Adrenal gland (tissue), 12 donors: ENCODE measurements around the gene PPP2R2D. TPM values are rescaled to one million over a fixed set of nuclear protein-coding genes. Genes with fewer than 3 reads are reported as not detected.
A peak's percentile ranks its signal among the peaks of the same experiment; 100 is the strongest.

Experiments used
- DNase-seq, 7 donors: peaks; one replicate each; pipeline ENCODE4 v3.0.0-alpha.2; 2019 to 2020
- H3K27ac ChIP-seq, 5 donors: fragments of 200-600 bp; sonication (generic) in 4 of 5; 1 replicate in 3 of 5; 2 replicates in 2 of 5; pipeline versions ENCODE4 v1.5.1 to v1.8.0; 2016 to 2020; ENCODE audit warnings: mild to moderate bottlenecking in 1 of 5
- H3K27me3 ChIP-seq: fragments of 200-600 bp; 2 replicates; pipeline ENCODE4 v1.8.0; 2021
- H3K36me3 ChIP-seq, 2 donors: fragments of 200-600 bp; replicated peaks in 1 of 2; 1 replicate in 1 of 2; 2 replicates in 1 of 2; pipeline versions ENCODE4 v1.5.1 to v1.8.0; 2018 to 2022
- H3K4me1 ChIP-seq, 2 donors: fragments of 200-600 bp; replicated peaks in 1 of 2; 1 replicate in 1 of 2; 2 replicates in 1 of 2; pipeline versions ENCODE4 v1.5.1 to v1.8.0; 2018 to 2021
- H3K4me3 ChIP-seq, 4 donors: fragments of 200-600 bp; sonication (generic) in 3 of 4; one replicate each; pipeline ENCODE4 v1.5.1; 2016 to 2018
- H3K9me3 ChIP-seq, 3 donors: fragments of 200-600 bp; sonication (generic) in 1 of 3; replicated peaks in 1 of 3; 1 replicate in 2 of 3; 2 replicates in 1 of 3; pipeline versions ENCODE4 v1.5.1 to v1.8.0; 2016 to 2021
- POLR2A ChIP-seq, 2 donors: fragments of 450-650 bp; IDR thresholded peaks; one replicate each; pipeline ENCODE4 v1.6.1; 2017; ENCODE audit warnings: antibody characterized with exemption in 2 of 2, mild to moderate bottlenecking in 2 of 2, moderate library complexity in 1 of 2
- WGBS, 4 donors: extraction: QIAGEN DNeasy Blood & Tissue Kit in 2 of 4; methylation state at CpG; one replicate each; pipeline versions ENCODE4 v1.1.5 to v1.1.7; 2013 to 2017; 5-methylcytosine and 5-hydroxymethylcytosine counted together
- intact Hi-C, 2 donors: fragments of 100-400 bp; cut with DNase I; formaldehyde crosslinking; loops; one replicate each; pipeline versions ENCODE4 v1.14.1 to v1.15.0; 2022 to 2023
- polyA plus RNA-seq, 3 donors: library from polyadenylated mRNA; stranded (reverse); fragments of 200-250 nt in 2 of 3; fragments of 350-450 nt in 1 of 3; fragmentation: Illumina TruSeq in 1 of 3; extraction: RNeasy Lipid Tissue Mini Kit (QIAGEN cat#74804) in 1 of 3; gene quantifications; one replicate each; pipeline ENCODE4 v1.2.3, GENCODE V29; 2013 to 2014
- total RNA-seq, 9 donors: library from RNA; depleted of rRNA in 4 of 9; stranded (reverse); fragments of >200 nt in 4 of 9; fragments of 120-200 nt in 1 of 9; fragmentation: NEBNext Ultra II Directional in 1 of 9; extraction: Animal tissue kit (Norgen Biotek cat#: 25700) in 1 of 9; gene quantifications; one replicate each; pipeline versions ENCODE4 v1.1.0 to v1.2.4, GENCODE V29; 2013 to 2023
- TF ChIP-seq, protein P1 (sequence below), 6 experiments: fragments of 450-650 bp in 4 of 6; fragments of 200-600 bp in 2 of 6; sonication (generic) in 1 of 6; IDR thresholded peaks; 1 replicate in 5 of 6; 2 replicates in 1 of 6; pipeline versions ENCODE4 v1.5.1 to v1.8.0; 2016 to 2021; ENCODE audit warnings: antibody characterized with exemption in 6 of 6, mild to moderate bottlenecking in 2 of 6, moderate library complexity in 1 of 6
- donor health status: healthy with polysubstance abuse.
- donor health status: Bipolar disorder and iron deficiency.
- donor health status: DM: yes; HTN: yes; CAD: no.
- donor health status: DM: no; HTN: no; CAD: no.
- donor health status: DM: no; HTN: no; CAD: no.
- donor health status: DM: yes; HTN: yes; CAD: no.

Gene PPP2R2D
- total and polyA plus RNA-seq, 12 donors, result 37.8 to 83.2 (median 58.9) TPM

DNA sequence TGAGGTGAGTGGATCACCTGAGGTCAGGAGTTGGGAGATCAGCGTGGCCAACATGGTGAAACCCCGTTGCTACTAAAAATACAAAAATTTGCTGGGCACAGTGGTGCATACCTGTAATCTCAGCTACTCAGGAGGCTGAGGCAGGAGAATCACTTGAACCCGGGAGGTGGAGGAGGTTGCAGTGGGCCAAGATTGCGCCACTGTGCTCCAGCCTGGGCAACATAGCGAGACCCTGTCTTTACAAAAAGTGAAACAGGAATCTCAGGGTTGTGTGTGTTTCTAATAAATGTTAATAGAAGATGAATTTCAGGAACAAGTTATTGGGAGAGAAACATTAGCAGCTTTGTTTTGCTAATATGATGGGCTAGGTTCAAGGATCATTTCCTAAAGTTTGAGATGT, 19.9 kb downstream of the PPP2R2D start:
- Histone ChIP-seq H3K27me3 (no peaks in the 10 kb centered on the region), H3K36me3 (no peaks in the 10 kb centered on the region), H3K4me1 (no peaks in the 10 kb centered on the region), H3K9me3 (no peaks in the 10 kb centered on the region), H3K27ac (no peak overlapping the region), H3K4me3 (no peak overlapping the region)
- no peak for TF ChIP-seq POLR2A (IDR thresholded peaks at IDR 0.05)
- TF ChIP-seq, protein P1, sequence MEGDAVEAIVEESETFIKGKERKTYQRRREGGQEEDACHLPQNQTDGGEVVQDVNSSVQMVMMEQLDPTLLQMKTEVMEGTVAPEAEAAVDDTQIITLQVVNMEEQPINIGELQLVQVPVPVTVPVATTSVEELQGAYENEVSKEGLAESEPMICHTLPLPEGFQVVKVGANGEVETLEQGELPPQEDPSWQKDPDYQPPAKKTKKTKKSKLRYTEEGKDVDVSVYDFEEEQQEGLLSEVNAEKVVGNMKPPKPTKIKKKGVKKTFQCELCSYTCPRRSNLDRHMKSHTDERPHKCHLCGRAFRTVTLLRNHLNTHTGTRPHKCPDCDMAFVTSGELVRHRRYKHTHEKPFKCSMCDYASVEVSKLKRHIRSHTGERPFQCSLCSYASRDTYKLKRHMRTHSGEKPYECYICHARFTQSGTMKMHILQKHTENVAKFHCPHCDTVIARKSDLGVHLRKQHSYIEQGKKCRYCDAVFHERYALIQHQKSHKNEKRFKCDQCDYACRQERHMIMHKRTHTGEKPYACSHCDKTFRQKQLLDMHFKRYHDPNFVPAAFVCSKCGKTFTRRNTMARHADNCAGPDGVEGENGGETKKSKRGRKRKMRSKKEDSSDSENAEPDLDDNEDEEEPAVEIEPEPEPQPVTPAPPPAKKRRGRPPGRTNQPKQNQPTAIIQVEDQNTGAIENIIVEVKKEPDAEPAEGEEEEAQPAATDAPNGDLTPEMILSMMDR (IDR thresholded peaks at IDR 0.05), result no peak
- intact Hi-C loops, result no loop called here
- WGBS, 4 donors, result 79 to 96% (median 87%) methylated on average over 5 of the region's 5 CpGs
- DNase-seq, result peak in 1 of 7 donors; percentile 0

DNA sequence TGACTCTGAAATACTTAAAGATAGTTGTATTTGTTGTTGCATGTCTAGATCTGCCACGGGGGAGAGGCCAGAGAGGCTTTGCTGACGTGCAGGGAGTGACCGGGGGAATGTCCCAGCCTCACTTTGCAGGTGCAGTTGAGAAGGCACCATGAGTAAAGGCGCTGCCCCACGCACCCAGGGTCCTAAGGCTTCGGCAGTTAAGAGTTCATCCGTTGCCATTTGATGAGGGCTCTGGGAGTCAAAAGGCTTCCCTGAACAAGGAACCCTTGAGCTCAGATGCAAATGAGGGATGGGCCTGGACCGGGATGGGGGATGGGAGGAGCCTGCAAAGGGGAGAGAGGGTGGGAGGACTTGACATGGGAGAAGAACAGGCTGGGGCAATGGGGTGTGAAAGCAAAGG, 20.4 kb downstream of the PPP2R2D start:
- Histone ChIP-seq H3K36me3 (no peaks in the 10 kb centered on the region), H3K4me3 (no peak overlapping the region), H3K4me1 (no peaks in the 10 kb centered on the region), H3K27me3 (no peaks in the 10 kb centered on the region), H3K27ac (no peak overlapping the region), H3K9me3 (no peaks in the 10 kb centered on the region)
- 73 to 81% (median 78%) methylated on average over 8 of the region's 8 CpGs for WGBS, 4 donors
- TF ChIP-seq, protein P1 (IDR thresholded peaks at IDR 0.05), result no peak
- TF ChIP-seq POLR2A (IDR thresholded peaks at IDR 0.05), result no peak
- no peak for DNase-seq
- intact Hi-C loops, result no loop called here

DNA sequence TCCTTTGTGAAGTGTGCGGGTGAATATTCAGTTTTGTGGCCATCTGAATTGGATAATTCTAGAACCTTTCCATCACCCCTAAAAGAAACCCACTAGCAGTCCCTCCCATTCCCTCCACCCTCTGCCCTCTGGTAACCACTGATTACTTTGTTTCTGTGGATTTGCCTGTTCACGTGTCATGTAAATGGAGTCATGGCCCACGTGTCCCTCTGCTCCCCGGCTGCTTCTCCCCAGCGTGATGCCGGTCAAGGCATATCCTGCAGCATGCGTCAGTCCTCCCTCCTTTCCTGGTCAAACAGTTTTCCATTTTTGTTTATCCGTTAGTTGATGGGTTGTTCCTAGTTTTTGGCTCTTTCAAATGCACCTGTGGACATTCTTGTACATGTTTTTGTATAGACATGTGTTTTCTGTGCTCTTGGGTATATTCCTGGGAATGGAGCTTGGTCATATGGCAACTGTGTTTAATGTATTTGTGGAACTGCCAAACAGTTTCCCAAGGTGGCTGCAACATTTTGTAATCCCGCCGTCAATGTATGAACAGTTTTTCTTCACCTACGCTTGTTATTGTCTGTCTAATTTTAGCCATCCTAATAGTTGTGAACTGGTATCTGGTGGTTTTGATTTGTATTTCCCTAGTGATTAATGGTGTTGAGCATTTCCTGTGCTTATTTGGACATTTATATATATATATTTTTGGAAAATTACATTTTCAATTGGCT, 22.4 kb downstream of the PPP2R2D start:
- intact Hi-C loops, result no loop called here
- TF ChIP-seq POLR2A (IDR thresholded peaks at IDR 0.05), result no peak
- TF ChIP-seq, protein P1 (IDR thresholded peaks at IDR 0.05), result no peak
- no peak for DNase-seq
- no peak overlapping the region for H3K27ac ChIP-seq
- no peaks in the 10 kb centered on the region for H3K36me3 ChIP-seq
- H3K9me3 ChIP-seq, result no peaks in the 10 kb centered on the region
- 84 to 92% (median 89%) methylated on average over 11 of the region's 11 CpGs for WGBS, 4 donors
- peaks cover 0 to 8% of the 10 kb centered on the region in 2 donors for H3K4me1 ChIP-seq
- no peaks in the 10 kb centered on the region for H3K27me3 ChIP-seq
- no peak overlapping the region for H3K4me3 ChIP-seq

DNA sequence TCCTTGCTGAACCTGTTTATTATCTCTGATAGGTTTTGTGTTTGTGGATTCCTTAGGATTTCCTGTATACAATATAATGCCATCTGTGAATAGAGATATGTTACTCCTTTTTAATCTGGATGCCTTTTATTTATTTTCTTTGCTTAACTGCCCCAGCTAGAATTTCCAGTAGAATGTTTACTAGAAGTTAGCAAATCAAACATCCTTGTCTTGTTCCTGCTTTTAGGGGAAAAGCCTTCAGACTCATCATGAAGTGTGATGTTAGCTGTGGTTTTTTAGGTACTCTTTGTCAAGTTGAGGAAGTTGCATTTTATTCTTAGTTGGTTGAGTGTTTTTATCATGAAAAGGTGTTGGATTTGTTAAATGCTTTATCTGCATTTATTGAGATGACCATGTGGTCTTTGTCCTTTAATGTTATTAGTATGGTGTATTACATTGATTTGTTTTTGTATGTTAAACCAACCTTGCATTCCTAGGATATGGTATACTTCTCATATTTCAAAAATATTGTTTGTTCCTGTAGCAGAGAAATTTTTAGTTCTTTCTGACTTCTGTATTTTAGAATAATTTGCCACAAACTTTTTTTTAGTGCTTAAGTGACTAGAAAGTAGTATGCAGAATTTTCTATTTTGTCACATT, 24.3 kb downstream of the PPP2R2D start:
- Histone ChIP-seq H3K27me3 (no peaks in the 10 kb centered on the region), H3K36me3 (no peaks in the 10 kb centered on the region), H3K4me3 (no peak overlapping the region), H3K27ac (no peak overlapping the region), H3K4me1 (peaks cover 0 to 20% of the 10 kb centered on the region in 2 donors), H3K9me3 (no peaks in the 10 kb centered on the region)
- no peak for DNase-seq
- intact Hi-C loops, result no loop called here
- TF ChIP-seq, protein P1 (IDR thresholded peaks at IDR 0.05), result no peak
- TF ChIP-seq POLR2A (IDR thresholded peaks at IDR 0.05), result no peak
